DMS53 treated with DMSO at 0.1 percent for 48 hours (cell line): ENCODE data around the gene RABAC1.

Experiments
- DNase-seq: peaks from one replicate; lab custom pipeline; 2025; ENCODE audit not compliant: unreplicated experiment; lab: John Stamatoyannopoulos, UW

Gene RABAC1

GRCh38 chr19:41990028-41990427, 30.9 kb upstream of the RABAC1 start:
- no peak for DNase-seq

- DNase-seq = no peak
Measured at GRCh38 chr19:41988947-41989346, 29.8 kb upstream of the RABAC1 start.

- no peak for DNase-seq
Measured at GRCh38 chr19:41987141-41987860, 28.2 kb upstream of the RABAC1 start.

GRCh38 chr19:41984961-41985360, 25.8 kb upstream of the RABAC1 start:
- no peak for DNase-seq

GRCh38 chr19:41981724-41982123, 22.6 kb upstream of the RABAC1 start:
- DNase-seq = no peak

GRCh38 chr19:41978470-41978869, 19.3 kb upstream of the RABAC1 start:
- DNase-seq = no peak

- DNase-seq = no peak
Measured at GRCh38 chr19:41977916-41978315, 18.8 kb upstream of the RABAC1 start.

GRCh38 chr19:41974652-41975051, 15.5 kb upstream of the RABAC1 start:
- no peak for DNase-seq

GRCh38 chr19:41971363-41971762, 12.2 kb upstream of the RABAC1 start:
- DNase-seq = no peak

- DNase-seq = no peak
Measured at GRCh38 chr19:41969772-41970458, 10.8 kb upstream of the RABAC1 start.

- DNase-seq = no peak
Measured at GRCh38 chr19:41968751-41969595, 9.9 kb upstream of the RABAC1 start.

GRCh38 chr19:41967054-41967783, 8.1 kb upstream of the RABAC1 start:
- DNase-seq = no peak

- no peak for DNase-seq
Measured at GRCh38 chr19:41965106-41965505, 6.0 kb upstream of the RABAC1 start.

- DNase-seq = no peak
Measured at GRCh38 chr19:41960973-41961372, 1.9 kb upstream of the RABAC1 start.

GRCh38 chr19:41958367-41959055, 610 bp downstream of the RABAC1 start:
- peak; percentile 53 for DNase-seq

- DNase-seq = peak; percentile 92
Measured at GRCh38 chr19:41957838-41958366, 1.2 kb downstream of the RABAC1 start.

- no peak for DNase-seq
Measured at GRCh38 chr19:41957161-41957837, 1.8 kb downstream of the RABAC1 start.

GRCh38 chr19:41956621-41957020, 2.5 kb downstream of the RABAC1 start:
- DNase-seq = no peak

GRCh38 chr19:41955521-41955920, 3.6 kb downstream of the RABAC1 start:
- DNase-seq = no peak
